GM19099 (cell line): ENCODE measurements around the gene HOXA3.

ENCODE experiments used
- POLR2A ChIP-seq: IDR thresholded peaks from 3 replicates; pipeline ENCODE4 v1.6.1; 2011; ENCODE audit warnings: low read depth; ENCODE audit not compliant: insufficient read length; ENCODE audit errors: extremely low read depth

HOXA3 gene

GRCh38 chr7:27091105-27091504, 61.3 kb downstream of the HOXA3 start:
- TF ChIP-seq POLR2A: no peak

- TF ChIP-seq POLR2A: no peak
Measured at GRCh38 chr7:27088002-27088922, 64.1 kb downstream of the HOXA3 start.

DNA sequence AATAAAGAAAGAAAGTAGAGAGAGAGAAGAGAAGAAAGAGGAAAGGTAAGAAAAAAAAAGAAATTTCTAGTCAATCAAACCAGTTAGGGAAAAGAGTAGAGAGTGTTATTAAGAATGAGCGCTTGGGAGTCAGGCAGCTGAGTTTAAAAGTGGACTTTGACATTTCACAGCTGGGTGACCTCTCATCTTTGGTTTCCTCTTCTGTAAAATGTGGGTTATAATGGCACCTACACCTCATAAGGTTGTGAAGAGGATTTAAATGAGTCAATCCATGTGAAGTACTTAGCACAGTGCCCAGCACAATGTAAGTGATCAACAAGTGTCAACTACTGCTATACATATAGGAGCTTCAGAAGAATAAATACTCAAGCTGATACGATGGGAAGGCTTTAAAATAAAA, 68.7 kb downstream of the HOXA3 start:
- no peak for TF ChIP-seq POLR2A

GRCh38 chr7:27082171-27082570, 70.2 kb downstream of the HOXA3 start:
- TF ChIP-seq POLR2A: no peak

- no peak for TF ChIP-seq POLR2A
Measured at GRCh38 chr7:27080844-27081436, 71.4 kb downstream of the HOXA3 start.

- no peak for TF ChIP-seq POLR2A
Measured at GRCh38 chr7:27079234-27079975, 73.0 kb downstream of the HOXA3 start.

DNA sequence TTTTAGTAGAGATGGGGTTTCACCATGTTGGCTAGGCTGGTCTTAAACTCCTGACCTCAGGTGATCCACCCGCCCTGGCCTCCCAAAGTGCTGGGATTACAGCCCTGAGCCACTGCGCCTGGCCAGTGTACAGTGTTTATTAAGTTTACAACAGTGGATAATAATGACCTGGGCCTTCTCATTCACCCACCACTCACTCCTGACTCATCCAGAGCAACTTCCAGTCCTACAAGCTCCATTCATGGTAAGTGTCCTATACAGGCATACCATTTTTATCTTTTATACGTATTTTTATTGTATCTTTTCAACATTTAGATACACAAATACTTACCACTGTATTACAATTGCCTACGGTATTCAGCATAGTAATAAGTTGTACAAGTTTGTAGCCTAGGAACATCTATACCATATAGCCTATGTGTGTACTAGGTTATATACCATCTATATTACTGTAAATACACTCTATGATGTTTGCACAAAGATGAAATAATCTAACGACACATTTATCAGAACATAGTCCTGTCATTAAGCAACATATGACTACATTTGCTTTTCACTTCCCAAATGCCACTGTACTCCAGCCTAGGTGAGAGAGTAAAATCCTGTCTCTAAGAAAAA, 73.7 kb downstream of the HOXA3 start:
- no peak for TF ChIP-seq POLR2A

GRCh38 chr7:27073076-27073475, 79.3 kb downstream of the HOXA3 start:
- no peak for TF ChIP-seq POLR2A

DNA sequence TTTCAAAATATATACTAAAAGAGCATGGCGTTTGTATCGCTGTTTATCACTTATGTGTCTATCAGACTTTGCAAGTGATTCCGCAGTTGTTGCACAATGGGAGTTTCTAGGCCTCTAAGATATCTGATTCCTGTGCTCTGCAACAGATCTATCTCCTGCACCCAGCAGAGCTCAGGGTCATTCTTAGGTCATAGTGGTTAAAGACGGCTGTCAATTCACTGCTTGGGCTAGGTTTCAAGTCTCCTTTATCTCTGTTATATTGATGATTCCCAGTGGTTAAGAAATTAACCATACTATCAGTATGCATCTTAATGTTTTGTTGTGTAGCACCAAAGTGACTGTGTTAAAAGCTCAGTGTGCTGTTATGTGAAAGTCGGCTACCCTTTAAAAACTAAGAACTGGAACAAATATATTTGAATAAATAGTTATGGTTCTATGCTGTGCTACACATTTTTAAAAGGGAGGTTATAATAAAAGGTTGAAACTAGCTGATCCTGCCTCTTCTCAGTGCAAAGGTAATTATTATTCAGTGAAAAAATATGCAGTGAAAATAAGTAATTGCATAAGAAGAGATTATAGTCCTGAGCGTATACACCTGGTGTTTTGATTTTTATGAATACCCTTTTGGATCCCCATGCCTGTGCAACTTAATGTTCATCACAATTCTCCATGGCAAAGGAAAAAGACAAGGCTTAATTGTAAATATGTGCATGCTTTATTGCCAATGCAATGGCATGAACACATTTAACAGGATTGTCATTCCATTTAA, 80.6 kb downstream of the HOXA3 start:
- no peak for TF ChIP-seq POLR2A

DNA sequence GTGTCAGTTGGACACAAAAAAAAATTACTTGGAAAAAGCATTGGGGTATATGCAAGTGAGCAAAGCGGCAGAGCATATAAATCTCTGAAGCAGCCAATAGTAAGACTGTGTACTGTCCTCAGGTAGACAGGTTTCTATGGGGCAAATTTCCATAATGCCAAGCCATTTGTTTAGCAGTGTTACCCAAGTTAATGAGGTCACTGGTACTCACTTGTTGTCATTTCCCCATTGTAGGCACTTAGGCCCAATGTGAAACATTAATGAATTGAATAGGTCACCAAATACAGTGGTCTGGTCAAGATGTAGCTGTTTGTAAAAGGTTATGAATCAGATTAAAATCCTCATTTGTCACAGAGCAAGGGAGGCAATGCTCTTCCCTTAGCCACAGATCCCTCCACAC, 84.1 kb downstream of the HOXA3 start:
- no peak for TF ChIP-seq POLR2A

GRCh38 chr7:27066148-27066547, 86.2 kb downstream of the HOXA3 start:
- TF ChIP-seq POLR2A: no peak

DNA sequence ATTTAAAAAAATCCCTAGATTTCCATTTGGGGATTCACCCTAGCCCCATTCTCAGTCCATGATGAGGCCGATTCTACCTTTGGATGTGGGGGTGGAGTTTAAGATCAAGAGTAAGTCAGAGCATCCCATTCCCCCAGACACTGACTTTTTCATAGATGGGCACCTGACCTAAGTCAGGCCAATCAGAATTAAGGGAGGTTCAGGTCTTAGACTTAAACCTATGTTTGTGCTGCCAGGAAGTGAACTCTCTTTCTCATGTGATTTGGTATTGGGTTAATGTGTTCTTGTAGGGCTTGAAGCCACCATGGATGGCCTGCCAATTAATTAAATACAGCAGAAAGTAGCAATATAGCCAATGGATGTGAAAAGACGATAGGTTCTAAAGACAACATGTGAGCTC, 86.7 kb downstream of the HOXA3 start:
- no peak for TF ChIP-seq POLR2A

- no peak for TF ChIP-seq POLR2A
Measured at GRCh38 chr7:27064661-27065060, 87.7 kb downstream of the HOXA3 start.

DNA sequence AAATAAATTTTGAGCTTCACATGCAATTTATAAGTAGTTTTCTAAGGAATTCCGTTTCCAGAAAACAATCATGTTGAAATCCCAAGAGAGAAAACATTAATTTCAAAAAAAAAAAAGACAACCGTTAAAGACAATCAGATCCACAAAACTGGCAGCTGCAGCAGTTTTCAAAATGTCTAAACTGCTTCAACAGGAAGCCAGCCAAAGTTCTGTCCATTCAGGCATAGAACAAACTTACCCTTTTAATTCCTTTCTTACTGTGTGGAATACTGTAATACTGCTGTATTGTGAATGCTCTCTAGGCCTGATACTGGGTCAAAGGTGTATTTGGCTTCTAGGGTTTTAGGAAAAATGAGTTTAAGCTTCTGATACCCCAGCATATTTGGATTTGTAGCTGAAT, 88.2 kb downstream of the HOXA3 start:
- TF ChIP-seq POLR2A: no peak

GRCh38 chr7:27062946-27063345, 89.4 kb downstream of the HOXA3 start:
- no peak for TF ChIP-seq POLR2A
